ENCODE measurements around the gene HTD2.

HTD2 gene

DNA sequence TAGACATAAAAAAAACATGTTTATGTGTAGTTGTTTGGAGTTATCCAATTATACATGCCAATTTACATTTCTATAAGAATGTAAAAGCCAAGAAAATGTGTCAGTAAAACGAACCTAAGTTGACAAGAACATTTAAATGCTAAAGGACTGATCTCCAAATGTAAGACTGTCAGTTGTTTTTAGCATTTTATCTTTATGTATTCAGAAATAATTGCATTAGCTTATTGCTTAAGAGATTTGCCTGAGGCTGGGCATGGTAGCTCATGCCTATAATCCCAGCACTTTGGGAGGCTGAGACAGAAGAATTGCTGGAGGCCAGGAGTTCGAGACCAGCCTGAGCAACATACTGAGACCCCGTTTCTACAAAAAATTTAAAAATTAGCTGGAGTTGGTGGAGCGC, 53.3 kb downstream of the HTD2 start:
- DNase-seq = no peak

- no peak for DNase-seq
These were observed 55.5 kb downstream of the HTD2 start for GRCh38 chr3:58361866-58362265.

GRCh38 chr3:58366699-58367098, 60.4 kb downstream of the HTD2 start:
- DNase-seq = no peak

GRCh38 chr3:58369038-58369437, 62.7 kb downstream of the HTD2 start:
- DNase-seq = no peak

Measured in activated CD4-positive, alpha-beta T cell treated with anti-CD3 and anti-CD28 coated beads for 1 hour (primary cell).